Medulla oblongata (tissue), 1 donor: Measurements from ENCODE around the gene OR9G4.

ENCODE experiments used
- DNase-seq: peaks from one replicate; pipeline ENCODE4 v3.0.0-alpha.2; 2015; ENCODE audit errors: extremely low spot score

The OR9G4 gene

GRCh38 chr11:56748597-56748996 is at the start of gene OR9G4:
TSS of gene OR9G4 (minus strand) at chr11:56748697. CDS start at chr11:56743766, 4,931 bp downstream.
- no peak for DNase-seq

- DNase-seq: peak; percentile 70
These were observed 35.0 kb upstream of the OR9G4 start for GRCh38 chr11:56783448-56784041.

- no peak for DNase-seq
These were observed 33.8 kb upstream of the OR9G4 start for GRCh38 chr11:56782167-56782847.

GRCh38 chr11:56776809-56777208 is 28.3 kb upstream of the OR9G4 start:
- DNase-seq: no peak

- no peak for DNase-seq
These were observed 16.5 kb upstream of the OR9G4 start for GRCh38 chr11:56764976-56765375.

GRCh38 chr11:56751480-56751879 is 3.0 kb upstream of the OR9G4 start:
- no peak for DNase-seq

GRCh38 chr11:56750190-56750589 is 1.7 kb upstream of the OR9G4 start:
- no peak for DNase-seq

- DNase-seq: no peak
These were observed 7.6 kb downstream of the OR9G4 start for GRCh38 chr11:56740886-56741285.

- no peak for DNase-seq
These were observed 8.4 kb downstream of the OR9G4 start for GRCh38 chr11:56740107-56740506.

GRCh38 chr11:56720513-56720912 is 28.0 kb downstream of the OR9G4 start:
- DNase-seq: no peak

- DNase-seq: no peak
These were observed 32.1 kb downstream of the OR9G4 start for GRCh38 chr11:56716379-56716854.

- no peak for DNase-seq
These were observed 34.3 kb downstream of the OR9G4 start for GRCh38 chr11:56714206-56714605.

- DNase-seq: no peak
These were observed 42.0 kb downstream of the OR9G4 start for GRCh38 chr11:56706486-56706885.

- DNase-seq: no peak
These were observed 42.6 kb downstream of the OR9G4 start for GRCh38 chr11:56705784-56706396.

- no peak for DNase-seq
These were observed 47.5 kb downstream of the OR9G4 start for GRCh38 chr11:56700914-56701485.

- DNase-seq: no peak
These were observed 48.1 kb downstream of the OR9G4 start for GRCh38 chr11:56700242-56700913.

GRCh38 chr11:56698795-56699194 is 49.7 kb downstream of the OR9G4 start, which contains the start of gene OR9G1:
TSS of gene OR9G1 (plus strand) at chr11:56699095. CDS start at chr11:56700388, 1,293 bp downstream.
- DNase-seq: no peak

- no peak for DNase-seq
These were observed 55.1 kb downstream of the OR9G4 start for GRCh38 chr11:56693428-56693827.
